Measurements from ENCODE around the gene BICDL2. TPM values are rescaled to one million over a fixed set of nuclear protein-coding genes. Genes with fewer than 3 reads are reported as not detected.

The BICDL2 gene
- polyA plus RNA-seq, 1 experiment = not detected

DNA sequence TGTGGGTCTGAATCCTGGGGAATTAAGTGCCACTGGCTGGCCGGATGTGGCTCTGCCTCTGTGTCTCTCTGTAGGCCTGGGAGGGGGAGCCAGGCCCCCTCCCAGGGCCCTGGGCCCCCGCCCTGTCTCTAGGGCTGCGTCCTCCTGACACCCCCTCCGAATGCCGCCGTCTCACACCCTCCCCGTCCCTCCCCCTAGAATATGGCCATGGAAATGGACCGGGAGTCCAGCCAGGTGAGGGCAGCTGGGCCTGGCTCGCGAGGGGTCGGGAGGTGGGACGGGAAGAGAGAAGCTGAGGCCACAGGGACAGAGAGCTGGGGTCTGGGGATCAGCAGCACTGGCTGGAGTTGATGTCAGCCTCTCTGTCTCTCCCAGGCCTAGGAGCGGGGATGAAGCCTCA is 40.4 kb downstream of the BICDL2 start:
- TF ChIP-seq CTCF (IDR thresholded peaks at IDR 0.05; ENCODE audit: low read depth, low read length) = no peak
- H3K9me3 ChIP-seq (ENCODE audit: control insufficient read depth, insufficient read depth, low read length) = no peaks in the 10 kb centered on the region; the same call in 1 of the 2 replicates
- H3K27me3 ChIP-seq (ENCODE audit: control insufficient read depth, insufficient read depth, low read length) = peaks cover 46% of the 10 kb centered on the region
- ChIA-PET CTCF (interaction anchor here (1.5 kb wide), 1 partner anchor 35 kb away, joined by 4 read pairs; no protein-coding TSS in a partner anchor), POLR2A (interaction anchor here (0.7 kb wide), 1 partner anchor 16 kb away, joined by 6 read pairs; the partner anchor contains the start of gene PKMYT1)
- no peak overlapping the region for H3K27ac ChIP-seq (ENCODE audit: low read depth, low read length)
- H3K4me3 ChIP-seq (ENCODE audit: low read depth, low read length) = no peak overlapping the region
- no peak for DNase-seq (ENCODE audit: low read depth, low spot score)

- no peak for TF ChIP-seq CTCF (IDR thresholded peaks at IDR 0.05; ENCODE audit: low read depth, low read length)
- Histone ChIP-seq H3K9me3 (ENCODE audit: control insufficient read depth, insufficient read depth, low read length) (no peaks in the 10 kb centered on the region; the same call in 1 of the 2 replicates), H3K4me3 (ENCODE audit: low read depth, low read length) (no peak overlapping the region), H3K27me3 (ENCODE audit: control insufficient read depth, insufficient read depth, low read length) (peaks cover 29% of the 10 kb centered on the region), H3K27ac (ENCODE audit: low read depth, low read length) (no peak overlapping the region)
- no peak for DNase-seq (ENCODE audit: low read depth, low spot score)
- ChIA-PET CTCF (no interaction called here), POLR2A (no interaction called here)
Measured at GRCh38 chr16:2992383-2993081, 44.2 kb downstream of the BICDL2 start.

GRCh38 chr16:2991566-2992261 is 45.0 kb downstream of the BICDL2 start:
- H3K27ac ChIP-seq (ENCODE audit: low read depth, low read length) = no peak overlapping the region
- CTCF ChIA-PET = no interaction called here
- H3K27me3 ChIP-seq (ENCODE audit: control insufficient read depth, insufficient read depth, low read length) = peaks cover 24% of the 10 kb centered on the region
- POLR2A ChIA-PET = no interaction called here
- H3K9me3 ChIP-seq (ENCODE audit: control insufficient read depth, insufficient read depth, low read length) = no peaks in the 10 kb centered on the region; the same call in 1 of the 2 replicates
- H3K4me3 ChIP-seq (ENCODE audit: low read depth, low read length) = no peak overlapping the region
- TF ChIP-seq CTCF (IDR thresholded peaks at IDR 0.05; ENCODE audit: low read depth, low read length) = no peak
- DNase-seq (ENCODE audit: low read depth, low spot score) = no peak

DNA sequence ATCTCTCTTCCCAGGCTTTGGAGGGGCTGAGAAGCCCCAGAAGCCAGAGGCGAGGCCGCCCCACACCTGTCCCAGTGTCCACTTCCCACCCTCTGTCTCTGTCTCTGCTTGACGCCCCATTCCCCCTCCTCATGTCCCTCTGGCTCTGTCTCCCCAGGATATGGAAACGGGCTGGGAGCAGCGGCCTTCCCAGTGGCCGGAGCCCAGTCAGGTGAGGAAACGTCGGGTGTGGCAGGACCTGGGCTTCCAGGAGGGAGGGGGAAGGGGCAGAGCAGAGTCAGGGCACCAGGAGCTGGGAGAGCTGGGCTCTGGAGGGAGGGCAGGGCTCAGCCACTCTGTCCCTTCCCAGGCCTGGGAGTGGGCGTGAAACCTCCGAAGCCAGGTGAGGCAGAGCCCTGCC is 45.9 kb downstream of the BICDL2 start:
- Histone ChIP-seq H3K27me3 (ENCODE audit: control insufficient read depth, insufficient read depth, low read length) (peaks cover 20% of the 10 kb centered on the region), H3K27ac (ENCODE audit: low read depth, low read length) (no peak overlapping the region), H3K4me3 (ENCODE audit: low read depth, low read length) (no peak overlapping the region), H3K9me3 (ENCODE audit: control insufficient read depth, insufficient read depth, low read length) (no peaks in the 10 kb centered on the region)
- ChIA-PET CTCF (no interaction called here), POLR2A (no interaction called here)
- DNase-seq (ENCODE audit: low read depth, low spot score) = no peak
- no peak for TF ChIP-seq CTCF (IDR thresholded peaks at IDR 0.05; ENCODE audit: low read depth, low read length)

GRCh38 chr16:2988590-2989099 is 48.1 kb downstream of the BICDL2 start:
- CTCF ChIA-PET = no interaction called here
- Histone ChIP-seq H3K9me3 (ENCODE audit: control insufficient read depth, insufficient read depth, low read length) (no peaks in the 10 kb centered on the region), H3K27ac (ENCODE audit: low read depth, low read length) (no peak overlapping the region), H3K27me3 (ENCODE audit: control insufficient read depth, insufficient read depth, low read length) (peaks cover 20% of the 10 kb centered on the region), H3K4me3 (ENCODE audit: low read depth, low read length) (no peak overlapping the region)
- POLR2A ChIA-PET = no interaction called here
- DNase-seq (ENCODE audit: low read depth, low spot score) = no peak
- TF ChIP-seq CTCF (IDR thresholded peaks at IDR 0.05; ENCODE audit: low read depth, low read length) = no peak

All from AG04450 (cell line).